B cell (primary cell): ENCODE results near the gene PTPRO. TPM values are rescaled to one million over a fixed set of nuclear protein-coding genes. Genes with fewer than 3 reads are reported as not detected.

Experiments
- ATAC-seq: fragments of 200-7000 bp; cut with Tn5 transposase; one replicate; pipeline ENCODE4 v1.10.0; 2021; ENCODE audit warnings: low read depth, mild to moderate bottlenecking, moderate number of reproducible peaks, moderate library complexity
- CTCF ChIA-PET: fragments of 350-600 bp; sonication (Branson Sonifier 250); formaldehyde crosslinking; loops from one replicate; lab custom pipeline; 2021; ENCODE audit warnings: antibody characterized with exemption, inconsistent platforms; lab: Charles Lee
- POLR2A ChIA-PET: fragments of 350-600 bp; sonication (Branson Sonifier 250); formaldehyde crosslinking; loops from one replicate; lab custom pipeline; 2021; ENCODE audit warnings: antibody characterized with exemption; lab: Charles Lee
- DNase-seq: peaks from one replicate; pipeline ENCODE4 v3.0.0; 2013
- H2AFZ ChIP-seq: 2 replicates; pipeline ENCODE4 v1.6.1; 2012; ENCODE audit warnings: mild to moderate bottlenecking, low read depth, low read length; ENCODE audit not compliant: insufficient read depth, poor library complexity, severe bottlenecking
- H3K27ac ChIP-seq, 2 donors: 1 replicate in 1 of 2; 2 replicates in 1 of 2; pipeline ENCODE4 v1.5.1; 2012 to 2013; ENCODE audit warnings: low read length in 2 of 2, mild to moderate bottlenecking in 2 of 2, moderate library complexity in 1 of 2
- H3K27me3 ChIP-seq, 4 experiments: fragments of 200-600 bp in 1 of 4; sonication (generic) in 1 of 4; replicated peaks in 1 of 4; 1 replicate in 2 of 4; 2 replicates in 2 of 4; pipeline versions ENCODE4 v1.6.1 to v1.7.0; 2013 to 2016; ENCODE audit warnings: low read length in 3 of 4, mild to moderate bottlenecking in 2 of 4, mixed read lengths in 1 of 4, moderate library complexity in 1 of 4; ENCODE audit not compliant: insufficient read depth in 4 of 4, control insufficient read depth in 3 of 4; ENCODE audit errors: control extremely low read depth in 1 of 4
- H3K36me3 ChIP-seq, 2 experiments: replicated peaks in 1 of 2; 1 replicate in 1 of 2; 2 replicates in 1 of 2; pipeline versions ENCODE4 v1.6.1 to v1.7.1; 2013; ENCODE audit warnings: low read length in 1 of 2; ENCODE audit not compliant: insufficient read depth in 2 of 2, control insufficient read depth in 1 of 2; ENCODE audit errors: control extremely low read depth in 1 of 2, extremely low read depth in 1 of 2
- H3K4me1 ChIP-seq, 2 donors: fragments of 200-600 bp in 1 of 2; sonication (generic) in 1 of 2; 1 replicate in 1 of 2; 2 replicates in 1 of 2; pipeline versions ENCODE4 v1.5.1 to v1.6.1; 2013 to 2017; ENCODE audit warnings: low read length in 2 of 2; ENCODE audit not compliant: control insufficient read depth in 2 of 2, insufficient read depth in 2 of 2
- H3K4me2 ChIP-seq: replicated peaks from 2 replicates; pipeline ENCODE3; 2012; ENCODE audit warnings: mild to moderate bottlenecking, low read depth, low read length; ENCODE audit not compliant: poor library complexity, severe bottlenecking
- H3K4me3 ChIP-seq, 5 experiments: fragments of 200-600 bp in 1 of 5; sonication (generic) in 1 of 5; 1 replicate in 3 of 5; 2 replicates in 2 of 5; pipeline versions ENCODE4 v1.5.1 to v1.7.0; 2011 to 2016; ENCODE audit warnings: low read length in 4 of 5, mild to moderate bottlenecking in 4 of 5, low read depth in 2 of 5, control low read depth in 1 of 5, moderate library complexity in 1 of 5; ENCODE audit not compliant: insufficient read depth in 1 of 5; ENCODE audit errors: control extremely low read depth in 1 of 5, extremely low read depth in 1 of 5
- H3K79me2 ChIP-seq: fragments of 200-600 bp; sonication (generic); one replicate; pipeline ENCODE4 v1.6.0; 2016; ENCODE audit warnings: low read length; ENCODE audit not compliant: control insufficient read depth, insufficient read depth
- H3K9ac ChIP-seq: fragments of 200-600 bp; sonication (generic); 2 replicates; pipeline ENCODE4 v1.6.1; 2017; ENCODE audit warnings: mild to moderate bottlenecking, low read length, moderate library complexity
- H3K9me3 ChIP-seq, 3 donors: one replicate each; pipeline versions ENCODE4 v1.6.1 to v1.7.1; 2013; ENCODE audit warnings: low read length in 2 of 3; ENCODE audit not compliant: control insufficient read depth in 2 of 3, insufficient read depth in 1 of 3; ENCODE audit errors: control extremely low read depth in 1 of 3
- H4K20me1 ChIP-seq: 2 replicates; pipeline ENCODE4 v1.6.0; 2012; ENCODE audit warnings: mild to moderate bottlenecking, low read length; ENCODE audit not compliant: insufficient read depth, control insufficient read depth, poor library complexity, severe bottlenecking
- H3K27ac Mint-ChIP-seq: one replicate; pipeline ENCODE4 v1.8.0; 2021; ENCODE audit warnings: mixed read lengths
- H3K27me3 Mint-ChIP-seq: one replicate; pipeline ENCODE4 v1.8.0; 2021; ENCODE audit warnings: mixed read lengths
- H3K4me1 Mint-ChIP-seq: one replicate; pipeline ENCODE4 v1.8.0; 2021; ENCODE audit warnings: mixed read lengths
- H3K4me3 Mint-ChIP-seq: one replicate; pipeline ENCODE4 v1.8.0; 2021; ENCODE audit warnings: mixed read lengths
- H3K9me3 Mint-ChIP-seq: one replicate; pipeline ENCODE4 v1.8.0; 2022; ENCODE audit warnings: mixed read lengths; ENCODE audit not compliant: insufficient read depth
- CTCF ChIP-seq: fragments of 200-600 bp; IDR thresholded peaks from one replicate; pipeline ENCODE4 v1.8.0; 2022; ENCODE audit warnings: antibody characterized with exemption, mild to moderate bottlenecking
- EZH2 ChIP-seq: IDR thresholded peaks from 2 replicates; pipeline ENCODE4 v1.6.1; 2012; ENCODE audit warnings: borderline replicate concordance, low read depth, mild to moderate bottlenecking, moderate library complexity, low read length; ENCODE audit not compliant: insufficient read depth, poor library complexity, severe bottlenecking
- WGBS: methylation state at CpG from one replicate; pipeline ENCODE4 v1.1.5; 2013; ENCODE audit warnings: missing lambda C conversion rate; ENCODE audit not compliant: insufficient coverage; 5-methylcytosine and 5-hydroxymethylcytosine counted together
- intact Hi-C: fragments of 100-400 bp; cut with micrococcal nuclease; formaldehyde crosslinking; loops from one replicate; pipeline ENCODE4 v1.10.0; 2022
- polyA plus RNA-seq: library from polyadenylated mRNA; depleted of rRNA; stranded (reverse); fragments of >200 nt; gene quantifications from 2 replicates; pipeline ENCODE4 v1.2.3, GENCODE V29; 2012
- total RNA-seq, 2 donors: library from RNA; stranded (reverse); fragments of 120-200 nt in 1 of 2; gene quantifications; 1 replicate in 1 of 2; 2 replicates in 1 of 2; pipeline versions ENCODE4 v1.2.3 to v1.2.4, GENCODE V29; 2013 to 2022

The PTPRO gene
- total and polyA plus RNA-seq, 2 donors (not counting 1 experiment from before 2014, with no cell fraction given) = 23.1 to 23.6 TPM

- H3K4me1 ChIP-seq = peaks cover 11 to 14% of the 10 kb centered on the region in 2 donors
- H3K9ac ChIP-seq = no peak overlapping the region
- Mint-ChIP-seq H3K4me3 (no peak overlapping the region), H3K27me3 (no peaks in the 10 kb centered on the region), H3K4me1 (peaks cover 15% of the 10 kb centered on the region), H3K9me3 (no peaks in the 10 kb centered on the region), H3K27ac (no peak overlapping the region)
- DNase-seq (no peak), ATAC-seq (no peak)
- TF ChIP-seq CTCF (no peak), EZH2 (no peak)
- no peak overlapping the region for H3K4me3 ChIP-seq
- H3K79me2 ChIP-seq = no peaks in the 10 kb centered on the region
- H2AFZ ChIP-seq = no peak overlapping the region
- no peaks in the 10 kb centered on the region for H4K20me1 ChIP-seq
- no CpG with 5 or more reads among the region's 1 CpG for WGBS
- H3K9me3 ChIP-seq = no peaks in the 10 kb centered on the region
- H3K4me2 ChIP-seq = no peak overlapping the region
- intact Hi-C loops = no loop called here
- H3K36me3 ChIP-seq = no peaks in the 10 kb centered on the region
- ChIA-PET CTCF (interaction anchor here (1.9 to 13.7 kb wide), 2 partner anchors 8 to 44 kb away, joined by 9 to 141 read pairs; no protein-coding TSS in a partner anchor), POLR2A (no interaction called here)
- H3K27ac ChIP-seq = no peak overlapping the region
- no peaks in the 10 kb centered on the region for H3K27me3 ChIP-seq
Observed at GRCh38 chr12:15540469-15540872, 218.2 kb downstream of the PTPRO start.

GRCh38 chr12:15541996-15542631 is 219.8 kb downstream of the PTPRO start:
- 100% methylated on average over 2 of the region's 3 CpGs for WGBS
- Histone ChIP-seq H2AFZ (no peak overlapping the region), H4K20me1 (no peaks in the 10 kb centered on the region), H3K79me2 (peaks cover 5% of the 10 kb centered on the region), H3K27ac (no peak overlapping the region), H3K9ac (no peak overlapping the region), H3K36me3 (no peaks in the 10 kb centered on the region), H3K4me3 (no peak overlapping the region), H3K4me1 (peaks cover 17 to 20% of the 10 kb centered on the region in 2 donors), H3K4me2 (no peak overlapping the region), H3K9me3 (no peaks in the 10 kb centered on the region), H3K27me3 (no peaks in the 10 kb centered on the region)
- DNase-seq (no peak), ATAC-seq (no peak)
- CTCF ChIA-PET = interaction anchor here (13.7 kb wide), 1 partner anchor 10 kb away, joined by 141 read pairs; no protein-coding TSS in a partner anchor
- Mint-ChIP-seq H3K4me3 (no peak overlapping the region), H3K4me1 (peaks cover 26% of the 10 kb centered on the region), H3K27me3 (no peaks in the 10 kb centered on the region), H3K9me3 (no peaks in the 10 kb centered on the region), H3K27ac (no peak overlapping the region)
- intact Hi-C loops = no loop called here
- POLR2A ChIA-PET = no interaction called here
- TF ChIP-seq EZH2 (no peak), CTCF (no peak)
